ENCODE measurements around the gene ICAM5. TPM values are rescaled to one million over a fixed set of nuclear protein-coding genes. Genes with fewer than 3 reads are reported as not detected.

Gene ICAM5, protein sequence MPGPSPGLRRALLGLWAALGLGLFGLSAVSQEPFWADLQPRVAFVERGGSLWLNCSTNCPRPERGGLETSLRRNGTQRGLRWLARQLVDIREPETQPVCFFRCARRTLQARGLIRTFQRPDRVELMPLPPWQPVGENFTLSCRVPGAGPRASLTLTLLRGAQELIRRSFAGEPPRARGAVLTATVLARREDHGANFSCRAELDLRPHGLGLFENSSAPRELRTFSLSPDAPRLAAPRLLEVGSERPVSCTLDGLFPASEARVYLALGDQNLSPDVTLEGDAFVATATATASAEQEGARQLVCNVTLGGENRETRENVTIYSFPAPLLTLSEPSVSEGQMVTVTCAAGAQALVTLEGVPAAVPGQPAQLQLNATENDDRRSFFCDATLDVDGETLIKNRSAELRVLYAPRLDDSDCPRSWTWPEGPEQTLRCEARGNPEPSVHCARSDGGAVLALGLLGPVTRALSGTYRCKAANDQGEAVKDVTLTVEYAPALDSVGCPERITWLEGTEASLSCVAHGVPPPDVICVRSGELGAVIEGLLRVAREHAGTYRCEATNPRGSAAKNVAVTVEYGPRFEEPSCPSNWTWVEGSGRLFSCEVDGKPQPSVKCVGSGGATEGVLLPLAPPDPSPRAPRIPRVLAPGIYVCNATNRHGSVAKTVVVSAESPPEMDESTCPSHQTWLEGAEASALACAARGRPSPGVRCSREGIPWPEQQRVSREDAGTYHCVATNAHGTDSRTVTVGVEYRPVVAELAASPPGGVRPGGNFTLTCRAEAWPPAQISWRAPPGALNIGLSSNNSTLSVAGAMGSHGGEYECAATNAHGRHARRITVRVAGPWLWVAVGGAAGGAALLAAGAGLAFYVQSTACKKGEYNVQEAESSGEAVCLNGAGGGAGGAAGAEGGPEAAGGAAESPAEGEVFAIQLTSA
- 11.0 and 20.3 TPM in 2 replicates for total RNA-seq

DNA sequence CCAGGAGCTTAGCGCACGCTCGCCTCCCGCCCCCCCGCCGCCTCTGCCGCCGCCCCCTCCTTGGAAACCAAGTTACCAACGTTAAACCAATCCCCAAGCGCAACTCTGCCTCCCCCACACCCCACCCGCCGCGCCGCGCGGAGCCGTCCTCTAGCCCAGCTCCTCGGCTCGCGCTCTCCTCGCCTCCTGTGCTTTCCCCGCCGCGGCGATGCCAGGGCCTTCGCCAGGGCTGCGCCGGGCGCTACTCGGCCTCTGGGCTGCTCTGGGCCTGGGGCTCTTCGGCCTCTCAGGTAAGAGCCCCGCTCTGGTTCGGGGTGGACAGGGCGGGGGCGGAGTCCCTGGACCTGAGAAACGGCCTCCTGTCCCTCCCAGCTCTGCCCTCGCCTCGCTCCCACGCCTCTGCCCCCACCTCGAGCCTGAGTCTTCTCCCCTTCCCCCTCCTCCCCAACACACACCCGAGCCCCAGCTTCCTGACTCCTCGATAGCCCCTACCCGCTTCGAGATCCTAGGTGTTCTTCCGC lies at the start of gene ICAM5:
Gene ICAM5 (plus strand): TSS at position 117 of the 521 bp plus-strand sequence. CDS start 92 bp downstream, at position 209.

DNA sequence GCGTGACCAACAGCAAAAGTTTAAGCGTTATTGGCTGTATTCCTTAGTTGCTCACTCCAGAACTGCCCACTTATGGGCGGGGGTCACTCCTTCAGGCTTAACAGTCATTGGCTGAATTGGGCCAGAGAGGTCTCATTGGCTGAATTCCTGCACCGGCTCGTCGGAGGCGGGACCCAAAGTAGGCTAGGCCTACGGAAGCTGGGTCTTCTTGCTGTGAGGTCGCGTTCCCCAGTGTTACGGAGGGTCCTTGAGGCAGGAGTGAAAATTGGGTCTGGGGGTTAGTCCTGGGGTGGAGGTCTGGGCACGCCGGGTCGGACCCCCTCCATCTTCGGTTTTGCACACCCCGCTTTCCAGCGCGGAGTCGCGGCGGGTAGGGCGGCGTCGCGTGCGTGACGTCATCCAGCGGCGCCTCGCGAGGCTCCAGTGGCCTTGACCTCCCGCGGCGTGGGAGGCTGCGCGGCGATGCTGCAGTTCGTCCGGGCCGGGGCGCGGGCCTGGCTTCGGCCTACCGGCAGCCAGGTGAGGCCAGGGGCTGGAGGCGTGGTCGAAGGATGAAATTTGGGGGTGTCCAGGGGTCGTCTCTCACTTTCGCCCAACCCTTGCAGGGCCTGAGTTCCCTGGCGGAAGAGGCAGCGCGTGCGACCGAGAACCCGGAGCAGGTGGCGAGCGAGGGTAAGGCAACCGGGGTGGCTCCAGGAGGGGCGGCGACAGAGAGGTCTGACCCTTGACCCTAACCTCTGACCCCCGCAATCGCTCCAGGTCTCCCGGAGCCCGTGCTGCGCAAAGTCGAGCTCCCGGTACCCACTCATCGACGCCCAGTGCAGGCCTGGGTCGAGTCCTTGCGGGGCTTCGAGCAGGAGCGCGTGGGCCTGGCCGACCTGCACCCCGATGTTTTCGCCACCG lies 37.7 kb upstream of the ICAM5 start, which contains the start of gene MRPL4:
Gene MRPL4 (plus strand): TSS at position 423 of the 903 bp plus-strand sequence. CDS start 40 bp downstream, at position 463.

DNA sequence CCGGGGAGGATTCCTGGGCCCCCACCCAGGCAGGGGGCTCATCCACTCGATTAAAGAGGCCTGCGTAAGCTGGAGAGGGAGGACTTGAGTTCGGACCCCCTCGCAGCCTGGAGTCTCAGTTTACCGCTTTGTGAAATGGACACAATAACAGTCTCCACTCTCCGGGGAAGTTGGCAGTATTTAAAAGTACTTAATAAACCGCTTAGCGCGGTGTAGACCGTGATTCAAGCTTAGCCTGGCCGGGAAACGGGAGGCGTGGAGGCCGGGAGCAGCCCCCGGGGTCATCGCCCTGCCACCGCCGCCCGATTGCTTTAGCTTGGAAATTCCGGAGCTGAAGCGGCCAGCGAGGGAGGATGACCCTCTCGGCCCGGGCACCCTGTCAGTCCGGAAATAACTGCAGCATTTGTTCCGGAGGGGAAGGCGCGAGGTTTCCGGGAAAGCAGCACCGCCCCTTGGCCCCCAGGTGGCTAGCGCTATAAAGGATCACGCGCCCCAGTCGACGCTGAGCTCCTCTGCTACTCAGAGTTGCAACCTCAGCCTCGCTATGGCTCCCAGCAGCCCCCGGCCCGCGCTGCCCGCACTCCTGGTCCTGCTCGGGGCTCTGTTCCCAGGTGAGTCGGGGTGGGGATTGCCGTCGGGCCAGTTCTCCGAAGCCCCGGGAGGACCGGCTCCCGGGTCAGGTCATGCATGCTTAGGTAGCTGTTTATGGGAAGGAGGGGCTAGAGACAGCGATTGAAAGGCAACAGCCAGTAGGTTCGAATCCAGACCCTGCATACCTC lies 18.9 kb upstream of the ICAM5 start, which contains the start of gene ICAM1:
Gene ICAM1 (plus strand): TSS at position 505 of the 779 bp plus-strand sequence. CDS start 40 bp downstream, at position 545.

DNA sequence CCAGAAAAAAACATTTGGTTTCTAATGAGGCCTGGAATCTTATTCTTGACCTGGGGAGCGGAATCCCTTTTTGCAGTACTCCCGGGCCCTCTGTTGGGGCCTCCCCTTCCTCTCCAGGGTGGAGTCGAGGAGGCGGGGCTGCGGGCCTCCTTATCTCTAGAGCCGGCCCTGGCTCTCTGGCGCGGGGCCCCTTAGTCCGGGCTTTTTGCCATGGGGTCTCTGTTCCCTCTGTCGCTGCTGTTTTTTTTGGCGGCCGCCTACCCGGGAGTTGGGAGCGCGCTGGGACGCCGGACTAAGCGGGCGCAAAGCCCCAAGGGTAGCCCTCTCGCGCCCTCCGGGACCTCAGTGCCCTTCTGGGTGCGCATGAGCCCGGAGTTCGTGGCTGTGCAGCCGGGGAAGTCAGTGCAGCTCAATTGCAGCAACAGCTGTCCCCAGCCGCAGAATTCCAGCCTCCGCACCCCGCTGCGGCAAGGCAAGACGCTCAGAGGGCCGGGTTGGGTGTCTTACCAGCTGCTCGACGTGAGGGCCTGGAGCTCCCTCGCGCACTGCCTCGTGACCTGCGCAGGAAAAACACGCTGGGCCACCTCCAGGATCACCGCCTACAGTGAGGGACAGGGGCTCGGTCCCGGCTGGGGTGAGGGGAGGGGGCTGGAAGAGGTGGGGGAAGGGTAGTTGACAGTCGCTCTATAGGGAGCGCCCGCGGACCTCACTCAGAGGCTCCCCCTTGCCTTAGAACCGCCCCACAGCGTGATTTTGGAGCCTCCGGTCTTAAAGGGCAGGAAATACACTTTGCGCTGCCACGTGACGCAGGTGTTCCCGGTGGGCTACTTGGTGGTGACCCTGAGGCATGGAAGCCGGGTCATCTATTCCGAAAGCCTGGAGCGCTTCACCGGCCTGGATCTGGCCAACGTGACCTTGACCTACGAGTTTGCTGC lies 2.7 kb upstream of the ICAM5 start, which contains the start of gene ICAM4:
Gene ICAM4 (plus strand): TSS at position 153 of the 935 bp plus-strand sequence. CDS start 58 bp downstream, at position 211.

DNA sequence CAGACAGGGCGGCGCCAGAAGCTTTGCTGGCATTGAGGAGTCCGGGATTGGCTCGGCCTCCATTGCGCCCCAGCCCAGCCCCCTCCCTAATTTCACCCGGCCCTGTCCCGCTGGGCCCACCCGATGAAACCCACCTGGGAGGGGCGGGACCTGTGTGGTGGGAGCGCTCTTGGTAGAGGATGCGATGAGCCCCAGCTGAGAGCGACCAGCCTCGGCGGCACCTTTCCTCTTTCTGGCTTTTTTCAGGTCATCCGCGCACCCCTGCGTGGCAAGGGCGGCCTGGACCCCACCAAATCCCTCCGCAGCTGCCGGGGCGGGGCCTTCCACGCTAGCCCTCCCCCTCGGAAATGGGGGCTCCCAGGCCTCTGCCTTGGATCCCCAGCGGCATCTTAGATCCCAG lies 19.7 kb downstream of the ICAM5 start, which contains the start of gene ZGLP1:
Gene ZGLP1 (minus strand): TSS at position 393 of the 400 bp plus-strand sequence.

DNA sequence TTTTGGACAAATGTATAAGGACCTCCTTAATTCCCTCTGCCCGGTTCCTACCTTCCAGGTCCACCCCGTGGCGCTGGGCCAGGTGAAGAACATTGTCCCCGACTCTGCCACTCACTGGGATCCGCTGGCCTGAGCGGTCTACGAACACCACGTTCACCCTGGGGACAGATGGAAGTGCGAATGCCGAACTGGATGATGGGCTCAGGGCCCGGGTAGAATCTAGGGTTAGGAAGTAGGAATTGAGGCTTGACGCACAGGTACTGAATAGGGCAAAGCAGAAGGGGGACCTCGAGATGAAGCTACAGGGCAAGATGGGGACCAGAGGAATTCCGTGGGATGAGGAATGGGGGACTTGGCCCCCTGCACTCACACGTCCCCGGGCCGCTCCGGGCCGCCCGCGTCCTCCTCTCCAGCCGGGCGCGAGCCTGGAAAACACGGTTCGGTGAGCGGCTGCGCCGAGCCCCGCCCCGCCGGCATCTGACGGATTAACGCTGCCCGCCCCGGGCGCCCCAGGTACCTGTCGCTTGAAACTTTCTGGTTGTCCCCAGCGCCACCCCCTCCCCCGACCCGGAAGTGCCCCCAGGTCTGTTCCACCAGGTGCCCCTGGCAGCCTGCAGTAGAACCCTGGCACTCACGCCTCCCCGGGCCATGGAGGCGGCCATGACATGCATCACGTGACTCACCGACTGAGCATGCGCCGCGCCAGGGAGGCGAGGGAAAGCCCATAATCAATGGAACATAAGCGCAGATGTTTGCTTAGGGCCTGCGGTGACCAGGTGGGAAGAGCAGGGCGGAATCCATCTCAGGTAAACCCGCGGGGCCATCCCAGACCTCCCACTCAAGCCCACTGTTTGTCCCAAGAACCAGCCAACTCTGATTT lies 25.8 kb downstream of the ICAM5 start, which contains the start of gene FDX2:
Gene FDX2 (minus strand): TSS at position 681 of the 880 bp plus-strand sequence. CDS start 19 bp downstream, at position 662.

DNA sequence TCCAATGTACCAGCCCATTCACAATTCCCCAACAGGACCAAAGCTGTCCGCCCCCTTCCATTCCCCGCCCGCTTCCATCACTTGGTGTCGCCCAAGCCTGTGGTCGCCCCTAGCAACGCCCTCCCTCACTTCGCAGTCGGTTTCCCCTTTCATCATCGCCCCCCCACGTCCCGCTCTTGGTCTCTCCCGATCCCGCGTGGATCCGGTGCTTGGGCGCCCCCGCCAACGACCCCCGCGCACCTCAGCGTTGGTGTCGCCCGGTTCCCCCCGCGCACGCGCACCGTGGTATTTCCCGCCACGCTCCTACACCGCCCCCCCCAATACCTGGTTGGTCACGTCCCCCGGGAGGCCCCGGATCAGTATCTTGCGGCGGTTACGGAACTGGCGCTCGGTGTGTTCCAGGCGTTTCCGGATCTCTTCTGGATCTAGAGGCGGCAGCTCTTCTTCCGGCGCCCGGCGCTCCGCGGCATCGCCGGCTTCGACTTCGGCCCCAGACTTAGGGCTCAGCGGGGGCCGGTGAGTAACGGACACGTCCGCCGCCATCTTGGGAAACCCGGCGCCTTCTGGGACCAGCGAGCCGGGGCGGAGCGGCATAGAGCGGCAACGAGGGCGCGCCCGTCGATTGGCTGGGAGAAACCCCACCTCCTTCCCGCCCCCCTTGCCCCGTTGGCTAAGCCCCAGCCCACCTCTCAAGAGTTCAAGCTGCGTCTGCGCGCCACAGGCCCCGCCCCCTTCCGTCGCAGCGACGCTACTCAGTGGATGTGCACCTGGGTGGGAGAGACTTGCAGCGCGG lies 43.4 kb downstream of the ICAM5 start, which contains the start of gene RAVER1:
Gene RAVER1 (minus strand): TSS at position 565 of the 793 bp plus-strand sequence. CDS start 22 bp downstream, at position 543.

DNA sequence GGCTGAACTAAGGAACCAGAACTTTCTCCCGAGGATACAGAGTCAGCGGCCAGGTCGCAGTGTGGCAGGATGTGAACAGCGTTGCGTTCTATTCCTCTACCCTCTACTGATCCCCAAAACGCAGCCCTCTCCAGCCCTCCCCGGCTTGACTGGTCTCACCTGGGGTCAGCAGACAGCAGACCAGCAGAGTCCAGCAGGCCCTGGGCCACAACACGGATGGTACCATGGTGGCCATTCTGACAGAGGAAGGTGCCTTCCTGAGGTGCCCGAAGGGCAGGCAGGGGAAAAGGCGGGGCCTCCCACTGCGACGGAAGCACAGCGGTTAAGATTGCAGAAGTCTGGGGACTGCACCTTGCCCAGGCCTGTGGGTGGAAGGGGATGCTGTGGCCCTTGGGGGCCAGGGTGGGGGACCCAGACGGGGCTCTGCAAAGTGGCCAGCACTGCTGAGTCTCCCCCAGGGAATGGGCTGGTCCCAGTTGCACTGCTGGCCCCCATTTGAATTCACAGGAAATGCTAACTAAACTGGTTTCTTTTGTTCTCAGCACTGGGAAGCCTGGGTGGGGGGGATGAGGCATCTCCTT lies 49.7 kb downstream of the ICAM5 start, which contains the start of gene ICAM3:
Gene ICAM3 (minus strand): TSS at position 245 of the 581 bp plus-strand sequence. CDS start 10 bp downstream, at position 235.

Other genes starting within 250 kb of the ICAM5 start
- gene SHFL, start 203.6 kb upstream of the ICAM5 start, total RNA-seq = 22.3 and 23.3 TPM in 2 replicates
- 0.32 and 0.89 TPM in 2 replicates for gene ANGPTL6, start 187.3 kb upstream of the ICAM5 start, total RNA-seq
- 35.9 and 41.0 TPM in 2 replicates for gene PPAN, start 183.6 kb upstream of the ICAM5 start, total RNA-seq
- 3.3 and 5.5 TPM in 2 replicates for gene P2RY11, start 178.3 kb upstream of the ICAM5 start, total RNA-seq
- gene EIF3G, start 170.1 kb upstream of the ICAM5 start, total RNA-seq = 246 and 306 TPM in 2 replicates
- gene DNMT1, start 95.0 kb upstream of the ICAM5 start, total RNA-seq = 22.6 and 71.1 TPM in 2 replicates
- gene S1PR2, start 58.6 kb upstream of the ICAM5 start, total RNA-seq = 12.5 and 17.1 TPM in 2 replicates
- 17.8 and 31.2 TPM in 2 replicates for gene MRPL4, start 37.7 kb upstream of the ICAM5 start, total RNA-seq
- 23.2 and 26.8 TPM in 2 replicates for gene ICAM1, start 18.8 kb upstream of the ICAM5 start, total RNA-seq
- 1.9 and 2.1 TPM in 2 replicates for gene ICAM4, start 3.0 kb upstream of the ICAM5 start, total RNA-seq
- 0.59 and 1.1 TPM in 2 replicates for gene ZGLP1, start 19.9 kb downstream of the ICAM5 start, total RNA-seq
- gene FDX2, start 26.1 kb downstream of the ICAM5 start, total RNA-seq = 16.3 and 16.8 TPM in 2 replicates
- 11.6 and 33.9 TPM in 2 replicates for gene RAVER1, start 43.6 kb downstream of the ICAM5 start, total RNA-seq
- 5.1 and 7.7 TPM in 2 replicates for gene ICAM3, start 49.7 kb downstream of the ICAM5 start, total RNA-seq
- 67.4 and 86.4 TPM in 2 replicates for gene TYK2, start 90.6 kb downstream of the ICAM5 start, total RNA-seq
- gene CDC37, start 113.6 kb downstream of the ICAM5 start, total RNA-seq = 177 and 241 TPM in 2 replicates
- gene PDE4A, start 130.6 kb downstream of the ICAM5 start, total RNA-seq = 3.3 and 6.2 TPM in 2 replicates
- 68.0 and 81.0 TPM in 2 replicates for gene KEAP1, start 213.4 kb downstream of the ICAM5 start, total RNA-seq
- 5.4 and 7.4 TPM in 2 replicates for gene S1PR5, start 227.5 kb downstream of the ICAM5 start, total RNA-seq

Data from smooth muscle cell of the umbilical artery (primary cell).